Liver (tissue), 5 donors: ENCODE measurements around the gene LARGE1. TPM values are rescaled to one million over a fixed set of nuclear protein-coding genes. Genes with fewer than 3 reads are reported as not detected.

Experiments used
- polyA plus RNA-seq, 2 donors: library from polyadenylated mRNA; stranded (reverse) in 1 of 2; unstranded in 1 of 2; fragments of 200-250 nt in 1 of 2; fragments of >200 nt in 1 of 2; fragmentation: Nextera tagmentation in 1 of 2; extraction: Ambion mirVana in 1 of 2; gene quantifications; one replicate each; pipeline versions ENCODE4 v1.2.1 to v1.2.3, GENCODE V29; 2013 to 2015
- small RNA-seq: library from RNA; depleted of rRNA; stranded (forward); fragments of <200 nt; gene quantifications from one replicate; pipeline ENCODE3, GENCODE V24; 2014
- total RNA-seq, 2 donors: library from RNA; depleted of rRNA; stranded (reverse); fragments of >200 nt; gene quantifications; one replicate each; pipeline ENCODE4 v1.2.3, GENCODE V29; 2014
- donor health status: healthy.
- donor health status: healthy.
- donor health status: healthy.

LARGE1 gene
- total and polyA plus RNA-seq, 4 donors: 2.3 to 14.1 (median 5.7) TPM

Small RNA genes lying within 50 kb of the gene (small RNA-seq; reads per million reads assigned to genes)
- not detected for gene MIR4764
- gene SNORA50B: not detected
